ENCODE results near the gene THRB. TPM values are rescaled to one million over a fixed set of nuclear protein-coding genes. Genes with fewer than 3 reads are reported as not detected.

THRB gene
- total and polyA plus RNA-seq, 2 experiments from 2014 or later, result 3.3 to 5.1 TPM

DNA sequence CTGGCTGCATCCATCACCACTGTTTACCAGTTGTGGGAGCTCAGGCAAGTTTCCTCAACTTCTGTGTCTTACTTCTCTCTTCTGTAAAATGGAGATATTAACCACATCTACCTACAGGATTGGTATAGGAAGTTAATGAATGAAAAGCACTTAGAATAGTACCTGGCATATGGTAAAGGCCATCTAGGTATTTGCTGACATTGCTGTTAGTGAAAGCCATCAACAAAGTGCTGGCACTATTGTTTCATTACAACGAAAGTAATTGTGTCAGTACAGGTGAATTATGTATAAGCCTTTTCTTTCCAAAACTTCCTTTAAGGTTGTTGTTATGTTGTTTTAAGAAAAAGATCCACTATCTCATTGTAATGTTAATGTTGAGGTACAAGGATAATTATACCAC lies 352.5 kb downstream of the THRB start:
- 95% methylated on average over 1 of the region's 1 CpG for WGBS, 2 experiments (ENCODE audit: low coverage in 1 of 2, low lambda C conversion rate in 2 of 2, missing lambda C conversion rate in 2 of 2)

DNA sequence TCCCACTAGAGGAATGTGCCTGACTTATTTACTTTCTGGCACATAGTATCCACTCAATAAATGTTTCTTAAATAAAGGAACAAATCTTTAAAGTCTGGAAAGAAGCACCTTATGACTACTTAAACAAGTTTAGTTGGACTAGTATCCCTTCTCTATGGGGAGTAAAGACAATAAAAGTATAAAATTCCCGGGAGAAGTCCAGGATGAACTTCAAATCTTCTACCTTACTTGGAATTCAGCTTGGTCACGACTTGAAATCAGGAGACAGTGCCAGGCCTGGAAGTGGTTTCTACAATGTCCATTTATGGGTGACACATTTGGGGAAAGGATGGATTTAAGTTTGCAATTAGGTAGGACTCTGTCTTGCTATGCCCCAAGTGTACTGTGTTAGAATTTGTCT lies 353.1 kb downstream of the THRB start:
- Histone ChIP-seq H3K36me3 (ENCODE audit: low read depth) (no peaks in the 10 kb centered on the region), H3K27ac (no peak overlapping the region), H3K9me3 (ENCODE audit: low read depth) (no peaks in the 10 kb centered on the region), H4K20me1 (ENCODE audit: insufficient read depth) (no peaks in the 10 kb centered on the region), H3K9ac (no peak overlapping the region), H3K4me2 (ENCODE audit: unreplicated experiment) (no peak overlapping the region), H3K79me2 (ENCODE audit: insufficient read depth) (no peaks in the 10 kb centered on the region), H3K9me2 (ENCODE audit: insufficient read depth) (no peaks in the 10 kb centered on the region), H2AFZ (no peak overlapping the region), H3F3A (ENCODE audit: insufficient read depth) (peaks cover 19% of the 10 kb centered on the region), H3K27me3 (replicated peaks; ENCODE audit: insufficient read depth) (no peaks in the 10 kb centered on the region), H3K4me3 (no peak overlapping the region), H3K4me1 (ENCODE audit: insufficient read depth) (peaks cover 21% of the 10 kb centered on the region)
- in situ Hi-C loops (cut with MboI), result no loop called here
- DNase-seq, result no peak
- TF ChIP-seq EZH2phosphoT487 (IDR thresholded peaks at IDR 0.05; ENCODE audit: insufficient read depth, low read depth), result no peak
- no peak for TF ChIP-seq EZH2 (IDR thresholded peaks at IDR 0.05; ENCODE audit: insufficient read depth, poor library complexity, severe bottlenecking)
- WGBS, 2 experiments (ENCODE audit: low coverage in 1 of 2, low lambda C conversion rate in 2 of 2, missing lambda C conversion rate in 2 of 2), result 72 to 80% methylated on average over 2 of the region's 2 CpGs

More for the DNA sequence above, 352.5 kb downstream of the THRB start:
- H3K36me3 ChIP-seq (ENCODE audit: low read depth), result no peaks in the 10 kb centered on the region
- H3K4me3 ChIP-seq, result no peak overlapping the region
- TF ChIP-seq EZH2phosphoT487 (IDR thresholded peaks at IDR 0.05; ENCODE audit: insufficient read depth, low read depth) (no peak), EZH2 (IDR thresholded peaks at IDR 0.05; ENCODE audit: insufficient read depth, poor library complexity, severe bottlenecking) (no peak)
- H3F3A ChIP-seq (ENCODE audit: insufficient read depth), result peaks cover 19% of the 10 kb centered on the region
- no peaks in the 10 kb centered on the region for H4K20me1 ChIP-seq (ENCODE audit: insufficient read depth)
- no peaks in the 10 kb centered on the region for H3K9me2 ChIP-seq (ENCODE audit: insufficient read depth)
- H2AFZ ChIP-seq, result no peak overlapping the region
- in situ Hi-C loops (cut with MboI), result no loop called here
- no peak overlapping the region for H3K27ac ChIP-seq
- no peaks in the 10 kb centered on the region for H3K9me3 ChIP-seq (ENCODE audit: low read depth)
- H3K4me2 ChIP-seq (ENCODE audit: unreplicated experiment), result no peak overlapping the region
- DNase-seq, result no peak
- no peak overlapping the region for H3K9ac ChIP-seq
- peaks cover 27% of the 10 kb centered on the region for H3K4me1 ChIP-seq (ENCODE audit: insufficient read depth)
- H3K27me3 ChIP-seq (replicated peaks; ENCODE audit: insufficient read depth), result no peaks in the 10 kb centered on the region
- no peaks in the 10 kb centered on the region for H3K79me2 ChIP-seq (ENCODE audit: insufficient read depth)

DNA sequence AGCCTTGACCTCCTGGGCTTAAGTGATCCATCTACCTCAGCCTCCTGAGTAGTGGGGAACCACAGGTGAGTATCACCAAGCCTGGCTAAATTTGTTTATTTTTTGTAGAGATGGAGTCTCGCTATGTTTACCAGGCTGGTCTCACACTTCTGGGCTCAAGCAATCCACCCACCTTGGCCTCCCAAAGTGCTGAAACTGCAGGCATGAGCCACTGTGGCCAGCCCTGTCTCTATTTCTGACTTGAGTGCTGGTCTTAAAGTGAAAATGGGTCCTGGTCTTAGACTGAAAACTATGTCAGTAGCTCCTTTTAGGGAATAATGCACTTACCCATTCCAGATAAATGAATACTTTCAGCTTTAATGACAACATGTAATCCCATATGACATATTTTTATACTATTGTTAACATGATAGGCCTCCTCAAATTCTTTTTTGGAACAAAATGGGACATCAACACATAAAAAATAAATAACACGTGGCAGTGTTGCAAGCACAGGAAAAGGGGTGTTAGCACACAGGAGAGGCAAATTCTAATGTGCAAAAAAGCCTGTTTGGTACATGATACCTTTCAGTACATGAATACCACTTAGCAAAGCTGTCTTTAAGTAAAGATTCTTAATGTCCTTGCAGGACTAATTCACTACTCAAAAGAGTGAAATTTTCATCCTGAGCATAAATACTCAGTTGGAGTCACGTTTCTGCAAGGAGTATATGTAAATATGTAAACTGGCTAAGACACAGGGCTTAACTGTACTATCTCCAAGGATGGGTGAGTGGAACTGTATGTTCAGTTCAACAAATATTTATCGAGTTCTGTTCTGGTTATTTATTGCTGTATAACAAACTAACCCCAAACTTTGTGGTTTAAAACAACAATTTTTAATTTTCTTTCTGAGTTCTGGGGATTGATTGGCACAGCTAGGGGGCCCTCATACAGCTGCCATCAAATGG lies 354.9 kb downstream of the THRB start:
- H3K4me3 ChIP-seq, result no peak overlapping the region
- H3K79me2 ChIP-seq (ENCODE audit: insufficient read depth), result no peaks in the 10 kb centered on the region
- no peak overlapping the region for H3K27ac ChIP-seq
- in situ Hi-C loops (cut with MboI), result no loop called here
- no peak for TF ChIP-seq EZH2 (IDR thresholded peaks at IDR 0.05; ENCODE audit: insufficient read depth, poor library complexity, severe bottlenecking)
- no peak for TF ChIP-seq EZH2phosphoT487 (IDR thresholded peaks at IDR 0.05; ENCODE audit: insufficient read depth, low read depth)
- H3K9ac ChIP-seq, result no peak overlapping the region
- DNase-seq, result no peak
- H2AFZ ChIP-seq, result no peak overlapping the region
- no peaks in the 10 kb centered on the region for H3K9me3 ChIP-seq (ENCODE audit: low read depth)
- no peaks in the 10 kb centered on the region for H3K27me3 ChIP-seq (replicated peaks; ENCODE audit: insufficient read depth)
- H3K4me2 ChIP-seq (ENCODE audit: unreplicated experiment), result no peak overlapping the region
- no peaks in the 10 kb centered on the region for H3K36me3 ChIP-seq (ENCODE audit: low read depth)
- no peaks in the 10 kb centered on the region for H4K20me1 ChIP-seq (ENCODE audit: insufficient read depth)
- peaks cover 10% of the 10 kb centered on the region for H3K4me1 ChIP-seq (ENCODE audit: insufficient read depth)
- H3K9me2 ChIP-seq (ENCODE audit: insufficient read depth), result no peaks in the 10 kb centered on the region
- WGBS, 2 experiments (ENCODE audit: low coverage in 1 of 2, low lambda C conversion rate in 2 of 2, missing lambda C conversion rate in 2 of 2), result 69 to 75% methylated on average over 4 of the region's 4 CpGs
- 0 out of 2 replicates have a peak, but pooled peaks cover 10% of the 10 kb centered on the region for H3F3A ChIP-seq (ENCODE audit: insufficient read depth)

DNA sequence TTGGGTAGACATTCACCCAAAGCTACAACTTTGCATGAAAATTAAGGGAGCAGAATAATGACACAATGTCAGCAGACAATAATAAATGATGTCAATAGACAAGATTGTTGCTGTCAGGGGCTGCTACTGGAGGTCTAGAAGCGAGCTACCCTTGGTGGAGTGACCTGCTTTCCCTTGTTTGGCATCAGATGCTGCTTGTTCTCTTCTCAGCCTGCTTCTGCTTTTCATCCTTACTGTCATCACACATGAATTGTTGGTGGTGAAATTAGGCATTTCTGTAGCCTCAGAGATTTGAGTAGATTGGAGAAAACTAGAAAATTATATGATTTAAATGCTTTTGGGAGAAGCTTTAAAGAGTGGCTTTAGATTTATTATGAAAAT lies 355.8 kb downstream of the THRB start:
- H3F3A ChIP-seq (ENCODE audit: insufficient read depth), result 0 out of 2 replicates have a peak, but pooled peaks cover 5% of the 10 kb centered on the region
- no peak overlapping the region for H3K9ac ChIP-seq
- H3K27me3 ChIP-seq (replicated peaks; ENCODE audit: insufficient read depth), result no peaks in the 10 kb centered on the region
- DNase-seq, result no peak
- TF ChIP-seq EZH2phosphoT487 (IDR thresholded peaks at IDR 0.05; ENCODE audit: insufficient read depth, low read depth) (no peak), EZH2 (IDR thresholded peaks at IDR 0.05; ENCODE audit: insufficient read depth, poor library complexity, severe bottlenecking) (no peak)
- H4K20me1 ChIP-seq (ENCODE audit: insufficient read depth), result no peaks in the 10 kb centered on the region
- H3K4me3 ChIP-seq, result no peak overlapping the region
- in situ Hi-C loops (cut with MboI), result no loop called here
- H3K36me3 ChIP-seq (ENCODE audit: low read depth), result no peaks in the 10 kb centered on the region
- WGBS, 2 experiments (ENCODE audit: low coverage in 1 of 2, low lambda C conversion rate in 2 of 2, missing lambda C conversion rate in 2 of 2), result 50 to 74% methylated on average over 1 of the region's 1 CpG
- no peak overlapping the region for H3K4me2 ChIP-seq (ENCODE audit: unreplicated experiment)
- H3K79me2 ChIP-seq (ENCODE audit: insufficient read depth), result no peaks in the 10 kb centered on the region
- H3K9me3 ChIP-seq (ENCODE audit: low read depth), result no peaks in the 10 kb centered on the region
- H3K27ac ChIP-seq, result no peak overlapping the region
- no peak overlapping the region for H2AFZ ChIP-seq
- 0 out of 2 replicates have a peak, but pooled peaks cover 6% of the 10 kb centered on the region for H3K4me1 ChIP-seq (ENCODE audit: insufficient read depth)
- H3K9me2 ChIP-seq (ENCODE audit: insufficient read depth), result no peaks in the 10 kb centered on the region

Data from GM23248 (cell line).